Panc1 (cell line): ENCODE measurements around the gene KIF26B. TPM values are rescaled to one million over a fixed set of nuclear protein-coding genes. Genes with fewer than 3 reads are reported as not detected.
"Not testable (repeated sequence)": the region's sequence is repeated elsewhere in the genome, so short reads cannot be mapped to it uniquely, and the experiment has no call there.

Experiments used
- ATAC-seq: fragments of 200-7000 bp; cut with Tn5 transposase; 2 replicates; pipeline ENCODE4 v1.9.1; 2020; ENCODE audit warnings: mild to moderate bottlenecking, moderate library complexity
- BruUV-seq: library from RNA; stranded (reverse); fragments of 400-500 nt; replicated peaks from 2 replicates; lab custom pipeline; 2021; lab: Mats Ljungman, UMichigan
- CTCF ChIA-PET: fragments of 300-600 bp; sonication (Branson Sonifier 250); formaldehyde crosslinking; loops from one replicate; lab custom pipeline; 2022; ENCODE audit warnings: antibody characterized with exemption; lab: Charles Lee
- POLR2A ChIA-PET: fragments of 300-600 bp; sonication (Branson Sonifier 250); formaldehyde crosslinking; loops from one replicate; lab custom pipeline; 2022; ENCODE audit warnings: antibody characterized with exemption; lab: Charles Lee
- DNase-seq: peaks from one replicate; pipeline ENCODE4 v3.0.0-alpha.2; 2010; ENCODE audit warnings: low read depth, low spot score
- H3K27ac ChIP-seq: 2 replicates; pipeline ENCODE4 v1.5.1; 2011; ENCODE audit warnings: mild to moderate bottlenecking, low read length, inconsistent platforms
- H3K27me3 ChIP-seq: fragments of 200-500 bp; sonication (Bioruptor generic); 2 replicates; pipeline ENCODE4 v1.6.0; 2014; ENCODE audit warnings: low read length, inconsistent platforms; ENCODE audit not compliant: control insufficient read depth, insufficient read depth
- H3K36me3 ChIP-seq: fragments of 200-500 bp; sonication (Bioruptor generic); 2 replicates; pipeline ENCODE4 v1.5.1; 2014; ENCODE audit warnings: inconsistent platforms, mild to moderate bottlenecking, low read length, moderate library complexity; ENCODE audit not compliant: control insufficient read depth, insufficient read depth
- H3K4me1 ChIP-seq: 2 replicates; pipeline ENCODE4 v1.5.1; 2011; ENCODE audit warnings: inconsistent platforms, mild to moderate bottlenecking, low read length, moderate library complexity; ENCODE audit not compliant: control insufficient read depth, insufficient read depth
- H3K4me3 ChIP-seq, 2 experiments: 2 replicates each; pipeline ENCODE4 v1.5.1; 2011 to 2012; ENCODE audit warnings: low read depth in 2 of 2, low read length in 2 of 2, mild to moderate bottlenecking in 2 of 2, inconsistent platforms in 1 of 2, moderate library complexity in 1 of 2
- H3K9me3 ChIP-seq: fragments of 200-500 bp; sonication (Bioruptor generic); 2 replicates; pipeline ENCODE4 v1.5.1; 2014; ENCODE audit warnings: low read depth, mild to moderate bottlenecking, inconsistent platforms, low read length, moderate library complexity; ENCODE audit not compliant: control insufficient read depth, insufficient read depth
- CTCF ChIP-seq: fragments of 450-650 bp; IDR thresholded peaks from 2 replicates; pipeline ENCODE4 v1.5.1; 2017; ENCODE audit warnings: mild to moderate bottlenecking
- POLR2AphosphoS5 ChIP-seq: IDR thresholded peaks from 2 replicates; pipeline ENCODE4 v1.6.1; 2012; ENCODE audit warnings: mild to moderate bottlenecking, low read depth, low read length, moderate library complexity
- REST ChIP-seq, 2 experiments: IDR thresholded peaks; 2 replicates each; pipeline ENCODE4 v1.6.1; 2011 to 2012; ENCODE audit warnings: low read depth in 2 of 2, control low read depth in 1 of 2, low read length in 1 of 2, mild to moderate bottlenecking in 1 of 2, moderate library complexity in 1 of 2; ENCODE audit not compliant: insufficient read depth in 1 of 2
- SIN3A ChIP-seq: IDR thresholded peaks from 2 replicates; pipeline ENCODE4 v1.6.1; 2012; ENCODE audit warnings: low read depth, mild to moderate bottlenecking, low read length, moderate library complexity, borderline replicate concordance; ENCODE audit not compliant: insufficient read depth
- TCF7L2 ChIP-seq: IDR thresholded peaks from 2 replicates; pipeline ENCODE4 v1.6.1; 2011; ENCODE audit warnings: mild to moderate bottlenecking, low read depth, low read length, inconsistent platforms
- in situ Hi-C: cut with HindIII; loops from 2 replicates; pipeline ENCODE4 v1.10.0; 2016; ENCODE audit warnings: low sequenced_read_pairs, low pct_unique_long_range_greater_than_20kb
- intact Hi-C: fragments of 100-400 bp; cut with micrococcal nuclease; formaldehyde crosslinking; loops from one replicate; pipeline ENCODE4 v1.10.0; 2022; ENCODE audit not compliant: unreplicated experiment
- total RNA-seq: library from RNA; stranded (reverse); gene quantifications from one replicate; pipeline ENCODE4 v1.2.1, GENCODE V29; 2021; ENCODE audit not compliant: unreplicated experiment

The KIF26B gene
- total RNA-seq, 1 experiment from 2014 or later = 0.33 TPM

- ATAC-seq = no peak
- CTCF ChIA-PET = no interaction called here
- no TSS peak for BruUV-seq
- no peaks in the 10 kb centered on the region for H3K9me3 ChIP-seq
- H3K4me3 ChIP-seq = no peak overlapping the region
- DNase-seq = no peak
- in situ Hi-C loops (no loop called here), intact Hi-C loops (no loop called here)
- H3K27me3 ChIP-seq = peaks cover 2% of the 10 kb centered on the region; the same call in 1 of the 2 replicates
- no peak overlapping the region for H3K27ac ChIP-seq
- no peak for TF ChIP-seq CTCF
- no peak for TF ChIP-seq SIN3A
- no peak for TF ChIP-seq POLR2AphosphoS5
- TF ChIP-seq TCF7L2 = no peak
- no peak for TF ChIP-seq REST (IDR thresholded peaks at IDR 0.05; ENCODE audit: insufficient read depth in 1 of 2, low read depth in 2 of 2, low read length in 1 of 2)
- POLR2A ChIA-PET = no interaction called here
- H3K36me3 ChIP-seq = no peaks in the 10 kb centered on the region
- no peaks in the 10 kb centered on the region; the same call in 1 of the 2 replicates for H3K4me1 ChIP-seq
Measured at GRCh38 chr1:245319094-245319493, 164.3 kb downstream of the KIF26B start.

- H3K9me3 ChIP-seq = no peaks in the 10 kb centered on the region
- BruUV-seq = no TSS peak
- in situ Hi-C loops (no loop called here), intact Hi-C loops (no loop called here)
- H3K36me3 ChIP-seq = no peaks in the 10 kb centered on the region
- no peak overlapping the region for H3K27ac ChIP-seq
- no peak for ATAC-seq
- CTCF ChIA-PET = no interaction called here
- H3K4me3 ChIP-seq = no peak overlapping the region
- H3K4me1 ChIP-seq = no peaks in the 10 kb centered on the region; the same call in 1 of the 2 replicates
- POLR2A ChIA-PET = no interaction called here
- TF ChIP-seq POLR2AphosphoS5 (no peak), SIN3A (no peak), REST (IDR thresholded peaks at IDR 0.05; ENCODE audit: insufficient read depth in 1 of 2, low read depth in 2 of 2, low read length in 1 of 2) (no peak)
- peaks cover 2% of the 10 kb centered on the region; the same call in 1 of the 2 replicates for H3K27me3 ChIP-seq
- no peak for DNase-seq
Measured at GRCh38 chr1:245322673-245323072, 167.9 kb downstream of the KIF26B start.

GRCh38 chr1:245323765-245324164, 169.0 kb downstream of the KIF26B start:
- in situ Hi-C loops, H3K9me3 ChIP-seq, ATAC-seq, H3K4me1 ChIP-seq, BruUV-seq, POLR2A ChIA-PET, CTCF ChIA-PET, H3K4me3 ChIP-seq, intact Hi-C loops, H3K27me3 ChIP-seq, H3K36me3 ChIP-seq, DNase-seq, H3K27ac ChIP-seq: not testable (repeated sequence)
